ENCODE measurements around the gene SKOR1. TPM values are rescaled to one million over a fixed set of nuclear protein-coding genes. Genes with fewer than 3 reads are reported as not detected.
A peak's percentile ranks its signal among the peaks of the same experiment; 100 is the strongest.

The SKOR1 gene
- total and polyA plus RNA-seq, 12 donors: 0.07 to 0.40 (median 0.15) TPM

DNA sequence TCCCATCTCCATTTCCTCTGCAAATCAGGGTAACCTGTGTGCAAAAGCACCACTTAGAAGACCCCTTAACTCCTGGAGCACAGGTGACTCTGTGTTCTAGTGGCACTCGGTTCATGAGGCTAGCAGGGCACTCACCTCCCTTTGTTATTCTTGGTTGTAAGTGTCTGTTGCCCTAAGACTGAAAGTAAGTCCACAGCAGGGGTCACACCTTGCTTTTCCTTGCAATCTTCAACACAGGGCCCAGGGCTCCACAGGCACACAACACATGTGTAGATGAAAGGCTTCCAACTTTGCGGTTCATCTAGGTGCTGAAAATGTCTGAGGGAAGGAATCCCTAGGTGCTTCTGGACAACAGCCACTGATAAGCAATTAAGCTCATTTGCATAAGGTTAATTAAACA lies 11.6 kb downstream of the SKOR1 start:
- H3K36me3 ChIP-seq: no peaks in the 10 kb centered on the region
- H3K27ac ChIP-seq: no peak overlapping the region
- DNase-seq: no peak
- H3K27me3 ChIP-seq: peaks cover 18 to 45% (median 43%) of the 10 kb centered on the region in 7 donors
- H3K9me3 ChIP-seq: no peaks in the 10 kb centered on the region
- TF ChIP-seq, protein P1, sequence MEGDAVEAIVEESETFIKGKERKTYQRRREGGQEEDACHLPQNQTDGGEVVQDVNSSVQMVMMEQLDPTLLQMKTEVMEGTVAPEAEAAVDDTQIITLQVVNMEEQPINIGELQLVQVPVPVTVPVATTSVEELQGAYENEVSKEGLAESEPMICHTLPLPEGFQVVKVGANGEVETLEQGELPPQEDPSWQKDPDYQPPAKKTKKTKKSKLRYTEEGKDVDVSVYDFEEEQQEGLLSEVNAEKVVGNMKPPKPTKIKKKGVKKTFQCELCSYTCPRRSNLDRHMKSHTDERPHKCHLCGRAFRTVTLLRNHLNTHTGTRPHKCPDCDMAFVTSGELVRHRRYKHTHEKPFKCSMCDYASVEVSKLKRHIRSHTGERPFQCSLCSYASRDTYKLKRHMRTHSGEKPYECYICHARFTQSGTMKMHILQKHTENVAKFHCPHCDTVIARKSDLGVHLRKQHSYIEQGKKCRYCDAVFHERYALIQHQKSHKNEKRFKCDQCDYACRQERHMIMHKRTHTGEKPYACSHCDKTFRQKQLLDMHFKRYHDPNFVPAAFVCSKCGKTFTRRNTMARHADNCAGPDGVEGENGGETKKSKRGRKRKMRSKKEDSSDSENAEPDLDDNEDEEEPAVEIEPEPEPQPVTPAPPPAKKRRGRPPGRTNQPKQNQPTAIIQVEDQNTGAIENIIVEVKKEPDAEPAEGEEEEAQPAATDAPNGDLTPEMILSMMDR (IDR thresholded peaks at IDR 0.05): no peak
- H3K4me3 ChIP-seq: no peak overlapping the region
- no peak for ATAC-seq
- 74 to 75% methylated on average over 2 of the region's 2 CpGs for WGBS, 2 donors
- H3K4me1 ChIP-seq: peaks cover 21 to 69% (median 56%) of the 10 kb centered on the region in 9 donors
- intact Hi-C loops (cut with DNase I): loop anchor here (1.0 to 10.0 kb wide), 13 partner anchors 62 to 892 kb away; partner anchors contain the start of genes C15orf61 (in 3 of the 10) and MAP2K5 (in 1 of the 10)

DNA sequence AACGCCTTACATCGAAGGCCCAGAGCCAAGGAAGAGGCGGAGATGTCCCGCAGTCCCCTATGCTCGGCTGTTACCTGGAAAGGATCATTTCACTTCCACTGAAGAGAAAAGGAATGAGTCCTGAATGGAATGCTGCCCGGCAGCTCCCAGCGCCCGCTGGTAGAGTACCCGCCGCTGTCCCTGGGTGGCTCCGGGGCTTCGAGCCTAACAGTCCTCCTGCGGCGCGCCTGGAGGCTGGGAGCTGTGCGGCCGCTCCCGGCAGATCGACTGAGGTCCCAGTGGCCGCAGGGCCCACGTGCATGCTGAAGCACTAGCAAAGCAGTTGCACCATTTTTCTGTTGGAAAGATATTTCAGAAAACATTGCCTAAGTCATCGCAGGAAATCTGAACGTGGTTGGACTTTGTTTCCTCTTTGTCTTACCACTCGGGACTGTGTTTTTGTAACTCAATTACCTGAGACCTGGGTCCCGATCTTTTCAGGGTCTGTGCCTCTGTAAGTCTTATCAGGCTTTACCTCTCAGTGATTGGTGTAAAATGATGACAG lies 13.6 kb downstream of the SKOR1 start:
- TF ChIP-seq, protein P1 (IDR thresholded peaks at IDR 0.05): no peak
- intact Hi-C loops (cut with DNase I): loop anchor here (2.0 to 10.0 kb wide), 10 partner anchors 64 to 894 kb away; partner anchors contain the start of genes C15orf61 (in 3 of the 10) and MAP2K5 (in 1 of the 10)
- peak in 7 of 8 donors; percentile 18 to 60 (median 50) for ATAC-seq

DNA sequence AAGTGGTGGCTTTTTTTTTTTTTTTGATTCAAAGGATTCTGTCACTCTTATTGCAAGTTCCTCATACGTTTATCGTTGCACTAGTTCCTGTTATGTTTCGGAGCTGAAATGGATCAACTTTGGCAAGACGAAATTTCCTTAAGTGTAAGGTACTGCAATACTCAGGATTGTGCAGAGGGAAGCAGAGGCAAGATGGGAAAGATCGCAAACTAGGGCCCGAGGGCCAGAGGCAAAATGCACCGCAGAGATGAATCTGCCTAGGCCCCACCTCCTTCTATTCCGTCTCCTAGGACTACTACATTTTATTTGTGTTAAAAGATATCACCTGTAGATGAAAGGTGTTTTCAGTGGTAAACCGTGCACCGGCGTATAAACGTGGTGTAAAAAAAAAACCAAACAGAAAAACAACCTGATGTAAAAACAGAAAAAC lies 14.2 kb downstream of the SKOR1 start:
- no peaks in the 10 kb centered on the region for H3K9me3 ChIP-seq
- ATAC-seq: peak in 5 of 8 donors; percentile 6 to 20 (median 16)
- H3K36me3 ChIP-seq: no peaks in the 10 kb centered on the region
- H3K4me1 ChIP-seq: peaks cover 11 to 46% (median 36%) of the 10 kb centered on the region in 9 donors
- peak overlapping the region; percentile 8 to 92 (median 88) for H3K4me3 ChIP-seq
- 0 to 1% methylated on average over 12 of the region's 12 CpGs for WGBS, 2 donors
- TF ChIP-seq, protein P1 (IDR thresholded peaks at IDR 0.05): no peak
- H3K27me3 ChIP-seq: peaks cover 1 to 19% (median 17%) of the 10 kb centered on the region in 7 donors
- DNase-seq: no peak
- intact Hi-C loops (cut with DNase I): loop anchor here (2.0 to 10.0 kb wide), 10 partner anchors 65 to 895 kb away; partner anchors contain the start of genes C15orf61 (in 3 of the 10) and MAP2K5 (in 1 of the 10)
- H3K27ac ChIP-seq: peak overlapping the region in 9 of 10 donors; percentile 94 to 98 (median 96)

More for the DNA sequence above, 13.6 kb downstream of the SKOR1 start:
- no peaks in the 10 kb centered on the region for H3K36me3 ChIP-seq
- 8% methylated on average over 25 of the region's 25 CpGs for WGBS, 2 donors
- H3K4me3 ChIP-seq: peak overlapping the region in 9 of 10 donors; percentile 69 to 92 (median 89)
- DNase-seq: peak in 1 of 2 donors; percentile 67
- H3K4me1 ChIP-seq: peaks cover 17 to 52% (median 42%) of the 10 kb centered on the region in 9 donors
- peaks cover 8 to 26% (median 23%) of the 10 kb centered on the region in 7 donors for H3K27me3 ChIP-seq
- H3K9me3 ChIP-seq: no peaks in the 10 kb centered on the region
- H3K27ac ChIP-seq: peak overlapping the region in 9 of 10 donors; percentile 25 to 98 (median 95)

DNA sequence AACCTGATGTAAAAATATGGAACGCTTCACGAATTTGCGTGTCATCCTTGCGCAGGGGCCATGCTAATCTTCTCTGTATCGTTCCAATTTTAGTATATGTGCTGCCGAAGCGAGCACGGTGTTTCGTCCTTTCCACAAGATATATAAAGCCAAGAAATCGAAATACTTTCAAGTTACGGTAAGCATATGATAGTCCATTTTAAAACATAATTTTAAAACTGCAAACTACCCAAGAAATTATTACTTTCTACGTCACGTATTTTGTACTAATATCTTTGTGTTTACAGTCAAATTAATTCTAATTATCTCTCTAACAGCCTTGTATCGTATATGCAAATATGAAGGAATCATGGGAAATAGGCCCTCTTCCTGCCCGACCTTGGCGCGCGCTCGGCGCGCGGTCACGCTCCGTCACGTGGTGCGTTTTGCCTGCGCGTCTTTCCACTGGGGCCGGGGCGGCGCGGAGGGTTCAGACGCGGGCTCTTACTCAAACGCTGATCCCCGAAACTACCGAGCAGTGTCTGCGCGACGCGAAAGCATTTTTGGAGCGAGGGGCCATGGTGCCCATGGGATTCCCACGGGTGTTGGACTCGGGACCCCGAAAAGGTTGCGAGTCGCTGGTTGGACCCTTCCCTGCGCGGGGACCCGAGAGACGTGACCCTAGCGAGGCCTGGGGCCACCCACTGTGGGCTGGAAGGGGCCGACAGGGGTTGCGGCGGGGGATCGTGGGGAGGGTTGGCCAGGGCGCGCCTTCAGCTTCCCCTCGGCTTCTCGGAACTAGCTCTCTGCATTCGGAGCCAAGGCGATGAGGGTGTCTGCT lies 14.8 kb downstream of the SKOR1 start, which contains the start of gene RNU6-1:
Gene RNU6-1, minus strand, starts transcription at position 117 of the 820 bp plus-strand sequence.
- DNase-seq (peak; percentile 94 to 95), ATAC-seq (peak; percentile 93 to 97 (median 94))
- intact Hi-C loops (cut with DNase I): loop anchor here (2.0 to 10.0 kb wide), 10 partner anchors 65 to 895 kb away; partner anchors contain the start of genes C15orf61 (in 3 of the 10) and MAP2K5 (in 1 of the 10)
- Histone ChIP-seq H3K27ac (peak within 1 kb of the TSS; percentile 82 to 98 (median 96)), H3K4me1 (peaks cover 6 to 39% (median 30%) of the 10 kb centered on the region in 9 donors), H3K36me3 (no peaks in the 10 kb centered on the region), H3K27me3 (peaks cover 0 to 13% (median 11%) of the 10 kb centered on the region in 7 donors), H3K9me3 (no peaks in the 10 kb centered on the region), H3K4me3 (peak within 1 kb of the TSS; percentile 53 to 92 (median 88))
- WGBS, 2 donors: 0 to 1% methylated on average over 62 of the region's 62 CpGs
- TF ChIP-seq, protein P1 (IDR thresholded peaks at IDR 0.05): no peak

Data from heart right ventricle (tissue), 16 donors.